Duodenal mucosa (tissue), 2 donors: ENCODE data around the gene TGIF2.

Experiments
- H3K27ac ChIP-seq: one replicate; pipeline ENCODE4 v1.7.0; 2013; ENCODE audit warnings: low read depth, low read length
- H3K27me3 ChIP-seq, 2 donors: one replicate each; pipeline ENCODE4 v1.7.0; 2013; ENCODE audit warnings: low read length in 2 of 2, control low read depth in 1 of 2; ENCODE audit not compliant: insufficient read depth in 2 of 2, control insufficient read depth in 1 of 2
- H3K36me3 ChIP-seq, 2 donors: one replicate each; pipeline ENCODE4 v1.7.0; 2013; ENCODE audit warnings: low read length in 2 of 2, control low read depth in 1 of 2; ENCODE audit not compliant: insufficient read depth in 2 of 2, control insufficient read depth in 1 of 2
- H3K4me1 ChIP-seq, 2 donors: one replicate each; pipeline ENCODE4 v1.7.0; 2013; ENCODE audit warnings: low read length in 2 of 2, control low read depth in 1 of 2; ENCODE audit not compliant: insufficient read depth in 2 of 2, control insufficient read depth in 1 of 2
- H3K4me3 ChIP-seq, 2 donors: one replicate each; pipeline ENCODE4 v1.7.0; 2013; ENCODE audit warnings: low read length in 2 of 2, low read depth in 1 of 2
- H3K9ac ChIP-seq, 2 donors: one replicate each; pipeline ENCODE4 v1.7.0; 2013; ENCODE audit warnings: low read length in 2 of 2, low read depth in 1 of 2
- H3K9me3 ChIP-seq, 2 donors: one replicate each; pipeline ENCODE4 v1.7.0; 2013; ENCODE audit warnings: low read length in 2 of 2, control low read depth in 1 of 2; ENCODE audit not compliant: control insufficient read depth in 1 of 2

Gene TGIF2

DNA sequence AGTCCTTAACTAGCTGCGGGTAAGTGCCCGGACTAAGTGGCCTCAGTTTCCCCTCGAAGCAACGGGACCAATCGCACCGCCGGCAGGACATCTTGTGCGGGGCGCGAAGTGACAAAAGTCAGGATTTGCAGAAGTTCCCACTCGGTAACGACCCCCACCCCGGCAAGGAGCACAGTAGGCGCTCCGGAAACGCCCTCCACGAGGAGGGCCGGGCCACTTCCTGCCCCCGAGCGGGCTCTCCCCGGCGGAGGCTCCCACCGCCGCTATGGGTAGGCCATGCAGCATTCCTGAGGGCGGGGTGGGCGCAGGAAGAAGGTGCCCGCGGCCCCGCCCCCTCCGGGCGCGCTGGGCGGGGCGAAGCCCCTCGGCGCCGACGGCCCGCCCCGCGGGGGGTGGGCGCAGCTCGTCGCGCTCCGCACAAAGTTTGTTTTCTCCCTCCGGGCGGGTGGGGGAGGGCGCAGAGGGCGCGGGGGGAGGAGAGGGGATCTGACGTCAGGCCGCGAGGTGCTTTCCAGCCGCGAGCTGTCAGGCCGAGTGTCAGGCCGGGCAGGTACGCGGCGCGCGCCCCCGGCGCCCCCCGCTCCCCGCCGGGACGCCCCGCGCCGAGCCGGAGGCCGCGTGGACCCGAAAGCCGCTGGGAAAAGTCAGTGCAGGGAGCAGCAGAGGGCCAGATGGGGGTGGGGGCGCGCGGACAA, at the start of gene TGIF2:
Gene TGIF2, plus strand, starts transcription at position 495 of the 695 bp plus-strand sequence. CDS start 5,178 bp downstream, outside the sequence.
- Histone ChIP-seq H3K27me3 (no peaks in the 10 kb centered on the region), H3K36me3 (no peaks in the 10 kb centered on the region), H3K9me3 (no peaks in the 10 kb centered on the region), H3K9ac (peak within 1 kb of the TSS; percentile 72 to 76), H3K4me3 (peak within 1 kb of the TSS; percentile 74), H3K27ac (peak within 1 kb of the TSS; percentile 83), H3K4me1 (peaks cover 11 to 24% of the 10 kb centered on the region in 2 donors)

DNA sequence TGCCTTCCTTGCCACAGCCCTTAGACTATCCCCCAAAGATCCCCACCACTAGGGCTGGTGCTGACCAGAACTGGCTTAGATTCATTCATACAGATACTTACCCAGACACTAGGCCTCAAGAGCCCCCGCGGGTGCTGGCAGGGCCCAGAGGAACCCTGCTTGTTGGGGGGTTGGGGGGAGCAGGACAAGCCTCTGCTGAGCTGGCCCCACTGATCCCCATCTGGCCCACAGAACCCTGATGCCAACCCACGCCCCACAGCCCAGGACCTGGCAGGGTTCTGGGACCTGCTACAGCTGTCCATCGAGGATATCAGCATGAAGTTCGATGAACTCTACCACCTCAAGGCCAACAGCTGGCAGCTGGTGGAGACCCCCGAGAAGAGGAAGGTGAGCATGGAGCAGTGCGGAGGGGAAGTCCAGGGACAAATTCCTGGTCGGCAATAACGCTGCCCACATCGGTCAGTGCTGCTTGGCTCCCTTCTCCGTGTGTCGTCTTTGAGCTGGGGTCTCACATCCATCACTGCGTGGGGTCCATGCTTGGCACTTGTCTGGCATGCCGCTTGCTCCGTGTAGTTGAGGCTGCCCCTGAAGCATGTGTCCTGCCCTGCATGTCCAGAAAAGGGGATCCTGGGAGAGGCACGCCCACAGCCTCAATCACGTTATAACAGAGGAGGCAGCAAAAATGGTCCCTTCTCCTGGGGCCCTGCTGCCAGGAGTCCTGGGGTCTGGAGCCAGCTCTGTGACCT, 47.6 kb upstream of the TGIF2 start:
- Histone ChIP-seq H3K4me3 (no peak overlapping the region), H3K27ac (no peak overlapping the region), H3K9ac (no peak overlapping the region), H3K36me3 (peaks cover 19 to 45% of the 10 kb centered on the region in 2 donors), H3K9me3 (no peaks in the 10 kb centered on the region), H3K27me3 (no peaks in the 10 kb centered on the region), H3K4me1 (no peaks in the 10 kb centered on the region)

DNA sequence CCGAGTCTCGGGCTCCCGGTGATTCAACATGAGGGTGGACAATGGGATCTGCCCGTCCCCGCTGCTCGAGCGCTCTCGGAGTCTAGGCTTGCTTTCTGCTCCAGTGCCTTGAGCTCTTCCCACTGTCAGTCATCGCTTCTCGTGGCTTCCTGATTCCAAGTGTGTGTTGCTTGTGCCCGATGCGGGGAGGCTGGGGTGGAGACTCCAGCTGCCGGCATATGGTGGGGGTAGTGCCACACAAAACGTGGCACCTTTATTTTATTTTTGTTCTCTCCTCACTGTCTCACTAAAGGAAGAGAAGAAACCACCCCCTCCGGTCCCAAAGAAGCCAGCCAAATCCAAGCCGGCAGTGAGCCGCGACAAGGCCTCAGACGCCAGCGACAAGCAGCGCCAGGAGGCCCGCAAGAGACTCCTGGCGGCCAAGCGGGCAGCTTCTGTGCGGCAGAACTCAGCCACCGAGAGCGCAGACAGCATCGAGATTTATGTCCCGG, 46.8 kb upstream of the TGIF2 start:
- Histone ChIP-seq H3K9ac (no peak overlapping the region), H3K36me3 (peaks cover 19 to 45% of the 10 kb centered on the region in 2 donors), H3K4me1 (no peaks in the 10 kb centered on the region), H3K9me3 (no peaks in the 10 kb centered on the region), H3K27ac (no peak overlapping the region), H3K4me3 (no peak overlapping the region), H3K27me3 (no peaks in the 10 kb centered on the region)

DNA sequence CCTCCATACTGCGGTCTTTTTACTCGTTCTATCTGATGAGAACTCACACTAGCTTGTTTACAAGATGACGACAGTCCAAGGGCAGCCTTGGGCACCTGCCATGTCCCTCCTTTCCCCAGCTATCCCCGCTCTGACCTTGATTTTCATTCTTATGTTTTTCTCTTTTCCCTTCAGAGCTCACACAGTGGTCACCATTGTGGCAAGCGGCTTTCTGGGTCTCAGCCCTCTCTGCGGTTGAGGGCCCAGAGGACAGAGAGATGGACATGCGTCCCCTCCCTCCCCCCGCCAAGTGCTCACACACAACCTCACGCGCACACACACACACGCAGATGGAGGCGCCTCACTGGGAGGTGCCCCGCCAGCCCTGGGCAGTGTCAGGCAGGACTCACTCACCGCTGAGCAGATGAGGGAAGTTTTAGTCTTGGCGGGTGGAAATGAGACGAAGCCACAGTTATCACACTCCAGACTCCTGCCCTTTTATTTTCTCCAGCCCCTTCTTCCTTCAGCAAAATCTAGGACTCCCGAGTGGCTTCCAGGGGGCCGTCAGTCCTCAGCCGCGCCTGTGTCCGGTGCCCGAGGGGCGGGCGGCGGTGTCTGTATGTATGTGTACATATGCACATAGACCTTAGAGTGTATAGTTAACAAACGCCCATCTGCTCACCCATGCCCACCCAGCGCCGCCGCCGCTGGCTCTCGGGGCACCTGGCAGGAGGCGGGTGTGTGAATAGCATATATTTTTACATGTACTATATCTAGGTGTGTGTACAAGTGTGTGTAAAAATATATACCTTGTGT, 45.9 kb upstream of the TGIF2 start:
- Histone ChIP-seq H3K27me3 (no peaks in the 10 kb centered on the region), H3K27ac (no peak overlapping the region), H3K36me3 (peaks cover 19 to 39% of the 10 kb centered on the region in 2 donors), H3K9ac (no peak overlapping the region), H3K4me1 (no peaks in the 10 kb centered on the region), H3K4me3 (no peak overlapping the region), H3K9me3 (no peaks in the 10 kb centered on the region)

DNA sequence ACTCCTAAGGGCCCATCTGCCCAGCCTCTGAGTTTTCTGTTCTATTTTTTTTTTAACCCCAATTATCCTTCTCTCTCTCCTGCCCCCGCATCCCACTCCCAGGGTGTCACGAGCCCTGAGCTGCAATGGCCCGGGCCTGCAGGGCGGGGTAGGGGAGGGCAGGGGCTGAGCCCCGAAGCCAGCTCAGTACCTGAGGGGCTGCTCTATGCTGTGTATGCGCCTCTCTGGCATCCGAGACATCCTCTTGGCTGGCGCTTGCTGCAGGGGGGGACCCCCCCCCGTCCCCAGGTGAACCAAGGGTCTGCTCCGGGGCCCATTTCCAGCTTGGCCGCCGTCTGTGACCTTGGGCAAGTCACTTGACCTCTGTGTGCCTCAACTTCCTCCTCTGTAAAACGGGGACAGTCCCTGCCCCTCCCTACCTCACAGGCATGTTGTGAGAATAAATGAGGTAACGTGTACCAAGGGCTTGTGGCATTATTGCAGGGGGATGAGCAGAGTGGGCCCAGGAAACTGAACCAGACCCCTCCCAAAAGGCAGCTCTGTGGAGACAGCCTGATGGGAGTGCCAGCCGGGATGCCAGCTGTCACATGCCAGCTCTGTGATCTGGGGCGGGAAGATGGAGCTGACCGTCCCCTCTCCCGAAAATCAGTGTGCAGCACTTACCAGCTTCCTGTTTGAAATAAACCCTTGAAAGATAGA, 45.1 kb upstream of the TGIF2 start:
- Histone ChIP-seq H3K36me3 (peaks cover 19 to 33% of the 10 kb centered on the region in 2 donors), H3K4me1 (no peaks in the 10 kb centered on the region), H3K27me3 (no peaks in the 10 kb centered on the region), H3K27ac (no peak overlapping the region), H3K9ac (no peak overlapping the region), H3K4me3 (no peak overlapping the region), H3K9me3 (no peaks in the 10 kb centered on the region)

DNA sequence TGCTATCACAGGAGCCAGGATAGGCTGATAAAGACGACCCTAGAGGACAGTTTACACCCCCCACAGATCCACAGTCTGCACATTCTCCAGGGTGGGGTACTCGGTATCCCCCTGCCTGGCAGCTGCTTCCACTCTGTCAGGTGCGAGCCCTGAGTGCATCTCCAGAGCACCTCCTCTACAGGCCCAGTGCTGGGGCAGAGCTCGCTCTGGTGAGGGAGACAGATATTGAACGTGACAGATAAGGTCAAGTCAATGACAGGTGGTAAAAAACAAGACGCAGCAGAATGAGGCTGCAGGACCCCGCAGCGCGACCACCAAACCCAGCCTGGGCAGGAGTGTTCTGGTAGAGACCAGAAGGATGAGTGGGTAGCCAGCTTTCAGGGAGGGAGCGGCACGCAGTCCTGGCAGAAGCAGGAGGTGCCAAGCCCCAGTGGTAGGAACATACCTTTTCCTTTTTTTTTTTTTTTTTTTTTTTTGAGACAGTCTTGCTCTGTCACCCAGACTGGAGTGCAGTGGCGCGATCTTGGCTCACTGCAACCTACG, 44.5 kb upstream of the TGIF2 start:
- H3K27me3 ChIP-seq: no peaks in the 10 kb centered on the region
- H3K27ac ChIP-seq: no peak overlapping the region
- peaks cover 17 to 30% of the 10 kb centered on the region in 2 donors for H3K36me3 ChIP-seq

DNA sequence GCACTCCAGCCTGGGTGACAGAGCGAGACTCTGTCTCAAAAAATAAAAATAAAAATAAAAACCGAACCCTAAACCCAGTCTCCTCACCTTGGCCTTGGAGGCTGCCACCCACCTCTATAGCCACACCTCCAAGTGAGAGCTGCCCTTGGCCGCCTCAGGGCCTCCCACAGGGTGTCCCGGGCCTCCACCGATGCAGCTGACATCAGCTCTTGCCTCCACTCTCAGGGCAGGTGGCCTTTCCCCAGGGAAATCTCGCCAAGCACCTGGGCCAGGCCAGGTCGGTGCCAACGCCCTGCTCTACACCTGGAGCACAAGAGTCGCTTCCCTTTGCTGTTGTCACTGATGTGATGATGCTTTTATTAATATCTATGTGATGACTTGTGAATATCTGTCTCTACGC, 41.0 kb upstream of the TGIF2 start:
- H3K27me3 ChIP-seq: no peaks in the 10 kb centered on the region
- H3K4me3 ChIP-seq: no peak overlapping the region
- H3K4me1 ChIP-seq: no peaks in the 10 kb centered on the region
- H3K27ac ChIP-seq: no peak overlapping the region
- H3K9ac ChIP-seq: no peak overlapping the region
- no peaks in the 10 kb centered on the region for H3K9me3 ChIP-seq
- peaks cover 3% of the 10 kb centered on the region in 2 donors for H3K36me3 ChIP-seq

More for the DNA sequence above, 44.5 kb upstream of the TGIF2 start:
- no peaks in the 10 kb centered on the region for H3K4me1 ChIP-seq
- H3K9me3 ChIP-seq: no peaks in the 10 kb centered on the region
- H3K4me3 ChIP-seq: no peak overlapping the region
- no peak overlapping the region for H3K9ac ChIP-seq

DNA sequence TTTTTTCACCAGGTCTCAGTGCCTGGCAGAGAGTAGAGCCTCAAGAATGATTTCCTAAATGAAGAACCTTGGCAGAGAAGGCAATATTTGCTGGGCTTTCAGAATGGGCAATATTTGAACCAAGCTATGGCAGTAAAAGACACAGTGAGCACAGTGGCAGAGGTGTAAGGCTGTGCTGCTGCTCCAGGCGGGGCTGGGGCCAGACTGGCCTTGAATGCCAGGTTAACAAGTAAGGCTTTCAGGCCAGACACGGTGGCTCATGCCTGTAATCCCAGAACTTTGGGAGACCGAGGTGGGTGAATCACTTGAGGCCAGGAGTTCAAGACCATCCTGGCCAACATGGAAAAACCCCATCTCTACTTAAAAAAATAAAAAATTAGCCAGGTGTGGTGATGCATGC, 40.6 kb upstream of the TGIF2 start:
- Histone ChIP-seq H3K9ac (no peak overlapping the region), H3K27me3 (no peaks in the 10 kb centered on the region), H3K27ac (no peak overlapping the region), H3K9me3 (no peaks in the 10 kb centered on the region), H3K36me3 (no peaks in the 10 kb centered on the region), H3K4me3 (no peak overlapping the region), H3K4me1 (no peaks in the 10 kb centered on the region)

DNA sequence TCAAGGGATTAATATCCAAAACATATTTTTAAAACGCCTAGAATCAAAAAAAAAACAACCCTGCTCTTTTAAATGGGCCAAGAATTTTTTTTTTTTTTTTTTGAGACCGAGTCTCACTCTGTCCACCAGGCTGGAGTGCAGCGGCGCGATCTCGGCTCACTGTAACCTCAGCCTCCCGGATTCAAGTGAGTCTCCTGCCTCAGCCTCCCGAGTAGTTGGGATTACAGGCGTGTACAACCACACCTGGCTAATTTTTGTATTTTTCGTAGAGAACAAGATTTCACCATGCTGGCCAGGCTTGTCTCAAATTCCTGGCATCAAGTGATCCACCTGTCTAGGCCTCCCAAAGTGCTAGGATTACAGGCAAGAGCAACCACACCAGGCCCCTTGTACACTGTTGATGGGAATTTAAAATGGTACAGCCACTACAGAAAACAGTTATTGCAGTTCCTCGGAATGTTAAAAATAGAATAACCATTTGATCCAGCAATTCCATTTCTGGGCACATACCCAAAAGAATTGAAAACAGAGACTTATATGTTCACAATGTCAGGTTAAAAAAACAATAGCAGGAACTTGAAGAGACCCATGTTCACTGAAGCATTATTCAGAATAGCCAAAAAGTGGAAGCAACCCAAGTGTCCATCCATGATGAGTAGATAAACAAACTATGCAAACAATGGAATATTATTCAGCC, 35.2 kb upstream of the TGIF2 start:
- H3K9me3 ChIP-seq: no peaks in the 10 kb centered on the region
- H3K27me3 ChIP-seq: no peaks in the 10 kb centered on the region
- H3K4me3 ChIP-seq: no peak overlapping the region
- no peak overlapping the region for H3K27ac ChIP-seq
- H3K36me3 ChIP-seq: no peaks in the 10 kb centered on the region
- H3K4me1 ChIP-seq: peaks cover 8 to 15% of the 10 kb centered on the region in 2 donors
- H3K9ac ChIP-seq: no peak overlapping the region
